ENCODE measurements around the gene CCDC57.
"Not testable (repeated sequence)": the region's sequence is repeated elsewhere in the genome, so short reads cannot be mapped to it uniquely, and the experiment has no call there.

The CCDC57 gene

GRCh38 chr17:82149401-82150099 lies 63.1 kb downstream of the CCDC57 start:
- no peak for DNase-seq

GRCh38 chr17:82148997-82149396 lies 63.6 kb downstream of the CCDC57 start:
- no peak for DNase-seq

- DNase-seq, result no peak
These were observed 64.6 kb downstream of the CCDC57 start for GRCh38 chr17:82148011-82148410.

GRCh38 chr17:82146663-82147654 lies 65.7 kb downstream of the CCDC57 start:
- no peak for DNase-seq

- no peak for DNase-seq
These were observed 67.0 kb downstream of the CCDC57 start for GRCh38 chr17:82145550-82146155.

GRCh38 chr17:82143333-82143732 lies 69.3 kb downstream of the CCDC57 start:
- DNase-seq, result no peak

- DNase-seq, result not testable (repeated sequence)
These were observed 72.7 kb downstream of the CCDC57 start for GRCh38 chr17:82139961-82140360.

GRCh38 chr17:82138511-82138992 lies 74.1 kb downstream of the CCDC57 start:
- DNase-seq, result no peak

- DNase-seq, result no peak
These were observed 78.5 kb downstream of the CCDC57 start for GRCh38 chr17:82134101-82134500.

GRCh38 chr17:82133166-82133953 lies 79.3 kb downstream of the CCDC57 start:
- DNase-seq, result not testable (repeated sequence)

GRCh38 chr17:82129095-82129494 lies 83.5 kb downstream of the CCDC57 start:
- DNase-seq, result no peak

GRCh38 chr17:82128287-82128686 lies 84.4 kb downstream of the CCDC57 start:
- no peak for DNase-seq

GRCh38 chr17:82127704-82128103 lies 84.9 kb downstream of the CCDC57 start:
- DNase-seq, result no peak

GRCh38 chr17:82127315-82127595 lies 85.4 kb downstream of the CCDC57 start:
- no peak for DNase-seq

GRCh38 chr17:82126556-82127314 lies 85.9 kb downstream of the CCDC57 start:
- DNase-seq, result peak; percentile 75

- DNase-seq, result no peak
These were observed 88.5 kb downstream of the CCDC57 start for GRCh38 chr17:82124101-82124500.

GRCh38 chr17:82121660-82122629 lies 90.7 kb downstream of the CCDC57 start:
- no peak for DNase-seq

GRCh38 chr17:82121246-82121645 lies 91.4 kb downstream of the CCDC57 start:
- DNase-seq, result no peak

- DNase-seq, result no peak
These were observed 92.5 kb downstream of the CCDC57 start for GRCh38 chr17:82120148-82120547.

GRCh38 chr17:82118815-82119380 lies 93.7 kb downstream of the CCDC57 start:
- no peak for DNase-seq

Data from activated CD8-positive, alpha-beta memory T cell treated with anti-CD3 and anti-CD28 coated beads, Interleukin-2, amount 50 U/mL, for 4 hours (primary cell).